Measurements from ENCODE around the gene SPNS2. TPM values are rescaled to one million over a fixed set of nuclear protein-coding genes. Genes with fewer than 3 reads are reported as not detected.

Gene SPNS2
- polyA plus RNA-seq, 1 donor from 2014 or later, result 39.7 TPM

- no peak for TF ChIP-seq RAD21 (conservative IDR thresholded peaks at IDR 0.05)
- TF ChIP-seq REST (IDR thresholded peaks at IDR 0.05; ENCODE audit: borderline replicate concordance), result no peak
- no peak for TF ChIP-seq EP300 (conservative IDR thresholded peaks at IDR 0.05; ENCODE audit: poor library complexity, severe bottlenecking)
- no peak for TF ChIP-seq POLR2AphosphoS5 (IDR thresholded peaks at IDR 0.05)
- no peak overlapping the region for H3K27ac ChIP-seq (ENCODE audit: low read length)
- H3K9ac ChIP-seq (ENCODE audit: low read length), result no peak overlapping the region
Measured at GRCh38 chr17:4508207-4508606, 9.5 kb downstream of the SPNS2 start.

DNA sequence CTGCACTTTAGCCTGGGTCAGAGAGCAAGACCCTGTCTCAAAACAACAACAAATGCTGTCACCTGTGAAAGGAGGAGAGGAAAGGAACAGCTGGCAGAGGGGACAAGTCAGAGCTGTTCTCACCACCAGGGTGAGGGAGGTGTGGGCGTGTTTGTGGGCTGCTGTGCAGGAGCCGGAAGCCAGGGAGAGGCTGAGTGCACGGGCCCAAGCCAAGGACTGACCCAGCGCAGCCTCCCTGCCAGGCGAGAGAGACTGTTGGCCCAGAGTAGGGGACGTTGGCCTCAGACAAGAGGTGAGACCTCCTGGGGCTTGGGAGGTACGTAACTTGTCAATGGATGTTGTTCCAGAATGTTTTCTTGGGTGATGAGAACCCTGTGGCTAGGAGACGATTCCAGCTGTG lies 10.7 kb downstream of the SPNS2 start:
- Histone ChIP-seq H3K27me3 (ENCODE audit: insufficient read depth, low read depth, low read length) (no peaks in the 10 kb centered on the region), H3K9me2 (ENCODE audit: insufficient read depth, low read length) (no peaks in the 10 kb centered on the region), H3K79me2 (replicated peaks; ENCODE audit: insufficient read depth, low read length) (no peaks in the 10 kb centered on the region), H3K9ac (ENCODE audit: low read length) (no peak overlapping the region), H3F3A (ENCODE audit: insufficient read depth, low read length, poor library complexity, severe bottlenecking) (no peaks in the 10 kb centered on the region), H2AFZ (ENCODE audit: low read depth, low read length) (no peak overlapping the region), H3K27ac (ENCODE audit: low read length) (no peak overlapping the region), H4K20me1 (ENCODE audit: insufficient read depth) (no peaks in the 10 kb centered on the region), H3K36me3 (ENCODE audit: insufficient read depth, low read length) (no peaks in the 10 kb centered on the region), H3K9me3 (ENCODE audit: low read length) (no peaks in the 10 kb centered on the region), H3K4me3 (ENCODE audit: low read length) (no peak overlapping the region), H3K4me2 (ENCODE audit: low read length) (no peak overlapping the region)
- TF ChIP-seq RAD21 (conservative IDR thresholded peaks at IDR 0.05), result no peak
- TF ChIP-seq SMC3 (conservative IDR thresholded peaks at IDR 0.05; ENCODE audit: poor library complexity), result no peak
- TF ChIP-seq POLR2AphosphoS5 (IDR thresholded peaks at IDR 0.05), result no peak
- no peak for TF ChIP-seq REST (IDR thresholded peaks at IDR 0.05; ENCODE audit: borderline replicate concordance)
- no peak for TF ChIP-seq EP300 (conservative IDR thresholded peaks at IDR 0.05; ENCODE audit: poor library complexity, severe bottlenecking)
- TF ChIP-seq MXI1 (conservative IDR thresholded peaks at IDR 0.05; ENCODE audit: poor library complexity, severe bottlenecking), result no peak
- no peak for TF ChIP-seq CTCF (IDR thresholded peaks at IDR 0.05; ENCODE audit: poor library complexity, severe bottlenecking)
- no peak for TF ChIP-seq EZH2 (IDR thresholded peaks at IDR 0.05; ENCODE audit: borderline replicate concordance, insufficient read depth, low read length, poor library complexity, severe bottlenecking)
- TF ChIP-seq TAF1 (IDR thresholded peaks at IDR 0.05; ENCODE audit: low read depth), result no peak

More at GRCh38 chr17:4508207-4508606, 9.5 kb downstream of the SPNS2 start:
- no peaks in the 10 kb centered on the region for H3K79me2 ChIP-seq (replicated peaks; ENCODE audit: insufficient read depth, low read length)
- no peak overlapping the region for H2AFZ ChIP-seq (ENCODE audit: low read depth, low read length)
- H4K20me1 ChIP-seq (ENCODE audit: insufficient read depth), result no peaks in the 10 kb centered on the region
- no peaks in the 10 kb centered on the region for H3K9me3 ChIP-seq (ENCODE audit: low read length)
- H3K9me2 ChIP-seq (ENCODE audit: insufficient read depth, low read length), result no peaks in the 10 kb centered on the region
- H3K4me2 ChIP-seq (ENCODE audit: low read length), result no peak overlapping the region
- H3K27me3 ChIP-seq (ENCODE audit: insufficient read depth, low read depth, low read length), result no peaks in the 10 kb centered on the region
- H3K4me3 ChIP-seq (ENCODE audit: low read length), result no peak overlapping the region
- H3F3A ChIP-seq (ENCODE audit: insufficient read depth, low read length, poor library complexity, severe bottlenecking), result no peaks in the 10 kb centered on the region
- H3K36me3 ChIP-seq (ENCODE audit: insufficient read depth, low read length), result no peaks in the 10 kb centered on the region
